ENCODE measurements around the gene OR2M4.
"Not testable (repeated sequence)": the region's sequence is repeated elsewhere in the genome, so short reads cannot be mapped to it uniquely, and the experiment has no call there.

The OR2M4 gene, protein sequence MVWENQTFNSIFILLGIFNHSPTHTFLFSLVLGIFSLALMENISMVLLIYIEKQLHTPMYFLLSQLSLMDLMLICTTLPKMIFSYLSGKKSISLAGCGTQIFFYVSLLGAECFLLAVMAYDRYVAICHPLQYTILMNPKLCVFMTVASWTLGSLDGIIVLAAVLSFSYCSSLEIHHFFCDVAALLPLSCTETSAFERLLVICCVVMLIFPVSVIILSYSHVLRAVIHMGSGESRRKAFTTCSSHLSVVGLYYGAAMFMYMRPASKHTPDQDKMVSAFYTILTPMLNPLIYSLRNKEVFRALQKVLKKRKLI

DNA sequence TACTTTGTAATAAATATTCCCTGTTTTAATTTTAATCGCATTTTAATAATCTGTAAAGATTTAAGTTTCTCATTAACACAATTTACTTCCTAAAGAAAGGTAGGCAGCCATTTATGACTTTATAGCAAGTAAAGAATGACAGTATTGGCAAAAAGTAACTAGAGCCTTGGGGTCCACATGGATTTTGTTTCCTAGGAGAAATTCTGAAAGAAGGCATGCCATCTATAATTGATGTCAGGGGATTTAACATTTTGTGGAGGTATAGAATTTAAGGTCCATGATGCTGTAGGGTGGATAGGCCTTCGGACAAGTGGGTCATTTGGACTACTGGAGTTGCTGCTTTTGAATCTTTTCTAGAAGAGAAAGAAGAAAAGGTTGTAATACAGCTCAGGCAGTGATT lies at the start of gene OR2M4:
TSS of gene OR2M4 (plus strand) at position 301 of the 400 bp plus-strand sequence. CDS start 7,512 bp downstream, outside the sequence.
- DNase-seq (ENCODE audit: low read depth): no peak

DNA sequence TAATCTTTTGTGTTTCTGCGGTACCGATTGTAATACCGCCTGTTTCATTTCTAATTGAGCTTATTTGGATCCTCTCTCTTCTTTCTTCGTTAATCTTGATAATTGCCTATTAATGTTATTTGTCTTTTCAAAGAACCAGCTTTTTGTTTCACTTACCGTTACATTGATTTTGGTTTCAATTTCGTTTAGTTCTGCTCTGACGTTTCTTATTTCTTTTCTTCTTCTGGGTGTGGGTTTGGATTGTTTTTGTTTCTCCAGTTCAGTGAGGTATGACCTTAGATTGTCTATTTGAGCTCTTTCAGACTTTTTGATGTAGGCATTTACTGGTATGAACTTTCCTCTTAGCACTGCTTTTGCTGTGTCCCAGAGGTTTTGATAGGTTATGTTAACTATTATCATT lies 47.2 kb upstream of the OR2M4 start:
- no peak for DNase-seq (ENCODE audit: low read depth)

DNA sequence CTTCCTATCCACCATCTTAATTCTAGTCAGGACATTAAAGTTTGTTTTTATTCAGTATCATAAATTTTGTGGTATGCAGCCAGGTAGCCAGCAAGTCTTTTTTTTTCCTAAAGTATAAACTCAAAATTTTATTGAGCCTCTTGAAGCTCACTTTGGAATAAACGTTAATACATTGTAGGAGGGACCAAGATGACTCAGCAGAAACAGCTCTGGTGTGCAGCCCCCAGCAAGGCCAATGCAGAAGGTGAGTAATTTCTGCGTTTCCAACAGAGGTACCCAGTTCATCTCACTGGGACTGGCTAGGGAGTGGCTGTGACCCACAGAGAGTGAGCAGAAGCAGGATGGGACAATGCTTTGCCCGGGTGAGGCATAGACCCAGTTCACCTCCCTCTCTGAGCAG lies 43.9 kb upstream of the OR2M4 start:
- no peak for DNase-seq (ENCODE audit: low read depth)

DNA sequence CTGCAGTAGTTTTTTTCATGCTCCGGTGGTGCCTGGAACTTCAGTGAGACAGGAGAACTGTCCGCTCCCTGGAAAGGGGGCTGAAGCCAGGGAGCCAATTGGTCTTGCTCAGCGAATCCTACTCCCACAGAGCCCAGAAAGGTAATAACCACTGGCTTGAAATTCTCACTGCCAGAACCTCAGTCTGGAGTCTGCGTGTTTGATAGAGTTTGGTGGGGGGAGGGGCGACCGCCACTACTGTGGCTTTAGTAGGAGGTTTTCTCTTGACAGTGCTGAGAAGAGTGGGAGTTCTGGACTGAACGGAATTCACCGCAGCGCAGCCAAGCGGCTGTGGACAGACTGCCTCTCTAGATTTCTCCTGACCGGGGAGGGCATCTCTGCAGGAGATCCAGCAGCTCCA lies 42.2 kb upstream of the OR2M4 start:
- DNase-seq (ENCODE audit: low read depth): no peak

DNA sequence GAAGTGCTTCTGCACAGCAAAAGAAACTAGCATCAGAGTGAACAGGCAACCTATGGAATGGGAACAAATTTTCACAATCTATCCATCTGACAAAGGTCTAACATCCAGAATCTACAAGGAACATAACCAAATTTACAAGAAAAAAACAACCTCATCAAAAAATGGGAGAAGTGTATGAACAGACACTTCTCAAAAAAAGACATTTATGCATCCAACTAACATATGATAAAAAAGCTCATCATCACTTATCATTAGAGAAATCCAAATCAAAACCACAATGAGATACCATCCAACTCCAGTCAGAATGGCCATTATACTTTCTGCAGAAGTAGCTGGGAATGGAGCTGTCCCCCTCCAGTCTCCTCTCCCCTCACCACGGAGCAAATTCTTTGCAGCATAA lies 37.1 kb upstream of the OR2M4 start:
- DNase-seq (ENCODE audit: low read depth): no peak

DNA sequence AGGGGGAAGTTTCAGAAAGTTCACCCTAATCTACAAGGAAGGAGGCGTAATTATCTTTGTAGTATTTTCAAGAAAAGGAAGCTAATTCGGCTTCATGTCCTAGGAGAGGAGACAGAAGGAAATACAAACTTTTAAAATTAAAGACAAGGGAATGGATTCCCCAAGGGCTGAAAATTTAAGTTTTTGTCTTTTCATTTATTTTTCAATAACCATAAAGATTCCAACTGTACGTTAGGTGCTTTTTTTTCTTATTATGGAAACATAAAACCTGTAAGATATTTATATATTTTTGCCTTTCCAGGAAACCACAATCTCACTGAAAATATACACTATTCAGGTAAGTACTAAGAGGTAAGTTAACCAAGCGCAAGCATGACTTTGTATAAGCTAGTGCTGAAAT lies 34.3 kb upstream of the OR2M4 start, which contains the start of gene OR2M3:
TSS of gene OR2M3 (plus strand) at position 301 of the 400 bp plus-strand sequence. CDS start 5,803 bp downstream, outside the sequence.
- no peak for DNase-seq (ENCODE audit: low read depth)

DNA sequence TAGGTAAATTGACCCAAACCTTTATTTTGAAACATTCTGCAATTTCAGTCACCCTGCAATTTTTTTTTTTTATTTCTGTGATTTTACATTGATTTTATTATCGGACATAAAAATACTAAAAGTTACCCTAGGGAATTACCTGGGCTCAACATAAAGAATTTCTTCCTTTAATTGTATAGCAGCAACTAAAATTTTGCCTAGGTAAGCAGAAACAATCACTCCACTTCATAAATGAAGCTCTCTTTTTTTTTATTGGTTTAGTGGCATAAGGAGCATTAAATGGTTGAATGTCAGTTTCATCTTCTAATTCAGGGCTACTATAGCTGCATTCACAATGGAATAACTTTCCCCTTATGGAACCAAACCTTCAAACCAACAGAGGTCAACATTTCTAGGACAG lies 15.3 kb upstream of the OR2M4 start:
- no peak for DNase-seq (ENCODE audit: low read depth)

DNA sequence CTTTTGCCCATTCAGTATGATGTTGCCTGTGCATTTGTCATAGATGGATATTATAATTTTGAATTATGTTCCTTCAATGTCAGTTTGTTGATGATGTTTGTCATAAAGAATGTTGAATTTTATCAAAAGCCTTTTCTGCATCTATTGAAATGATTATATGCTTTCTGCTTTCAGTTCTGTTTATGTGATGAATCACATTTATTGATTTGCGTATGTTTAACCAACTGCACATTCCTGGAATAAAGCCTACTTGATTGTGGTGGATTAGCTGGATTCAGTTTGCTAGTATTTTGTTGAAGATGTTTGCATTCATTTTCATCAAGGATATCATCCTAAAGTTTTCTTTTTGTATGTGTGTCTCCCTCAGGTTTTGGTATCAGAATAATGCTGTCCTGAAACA lies 5.7 kb upstream of the OR2M4 start:
- no peak for DNase-seq (ENCODE audit: low read depth)

DNA sequence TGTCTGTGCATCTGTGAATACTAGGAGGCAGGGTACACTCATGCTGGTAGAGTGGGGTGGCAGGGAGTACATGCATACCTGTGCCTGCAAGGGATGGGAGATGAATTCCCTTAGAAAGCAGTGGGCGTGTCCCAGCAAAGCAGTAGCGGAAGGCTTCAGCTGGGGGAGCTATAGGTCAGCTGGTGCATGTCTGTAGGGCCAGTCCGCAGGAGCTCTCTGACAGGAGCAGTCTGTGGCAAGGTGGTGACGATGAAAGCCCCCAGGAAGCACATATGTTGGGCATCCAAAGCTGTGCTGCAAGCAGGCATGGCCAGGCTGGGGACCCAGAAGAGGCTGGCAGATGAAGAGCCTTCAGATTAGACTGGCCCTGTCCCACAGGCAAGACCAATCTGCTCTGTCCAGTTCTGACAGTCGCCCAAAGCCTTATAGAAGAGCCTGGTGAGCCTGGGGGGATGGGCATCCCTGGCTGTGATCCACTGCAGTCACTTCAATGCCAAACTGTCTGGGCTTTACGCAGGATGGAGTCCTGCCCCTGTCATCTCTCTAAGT lies 1.8 kb upstream of the OR2M4 start:
- DNase-seq (ENCODE audit: low read depth): no peak

DNA sequence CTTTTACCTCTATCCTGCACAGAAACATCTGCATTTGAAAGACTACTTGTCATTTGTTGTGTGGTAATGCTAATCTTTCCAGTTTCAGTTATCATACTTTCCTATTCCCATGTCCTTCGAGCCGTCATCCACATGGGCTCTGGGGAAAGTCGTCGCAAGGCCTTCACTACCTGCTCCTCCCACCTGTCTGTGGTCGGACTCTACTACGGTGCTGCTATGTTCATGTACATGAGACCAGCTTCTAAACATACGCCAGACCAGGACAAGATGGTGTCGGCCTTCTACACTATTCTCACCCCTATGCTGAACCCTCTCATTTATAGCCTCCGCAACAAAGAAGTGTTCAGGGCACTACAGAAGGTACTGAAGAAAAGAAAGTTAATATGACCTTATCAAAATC lies 8.3 kb downstream of the OR2M4 start:
- DNase-seq (ENCODE audit: low read depth): no peak

DNA sequence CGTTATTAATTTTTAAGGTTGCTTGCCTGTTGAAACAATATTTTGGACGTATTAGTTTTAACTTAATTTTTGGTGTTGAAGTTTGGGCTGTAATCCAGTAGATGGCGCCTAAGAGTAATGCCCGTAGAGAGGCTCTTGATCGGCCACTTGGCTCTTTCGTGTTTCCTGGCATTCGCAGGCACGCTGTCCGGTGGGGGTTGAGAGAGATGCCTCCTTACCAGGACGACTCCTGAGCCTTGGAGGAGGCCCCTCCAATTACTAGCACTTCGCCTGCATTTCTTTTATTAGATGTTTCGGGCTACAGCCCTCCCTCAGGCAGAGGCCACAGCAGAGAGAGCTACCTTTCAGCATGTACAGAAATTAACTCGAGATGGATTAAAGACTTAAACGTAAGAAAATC lies 12.0 kb downstream of the OR2M4 start:
- no peak for DNase-seq (ENCODE audit: low read depth)

DNA sequence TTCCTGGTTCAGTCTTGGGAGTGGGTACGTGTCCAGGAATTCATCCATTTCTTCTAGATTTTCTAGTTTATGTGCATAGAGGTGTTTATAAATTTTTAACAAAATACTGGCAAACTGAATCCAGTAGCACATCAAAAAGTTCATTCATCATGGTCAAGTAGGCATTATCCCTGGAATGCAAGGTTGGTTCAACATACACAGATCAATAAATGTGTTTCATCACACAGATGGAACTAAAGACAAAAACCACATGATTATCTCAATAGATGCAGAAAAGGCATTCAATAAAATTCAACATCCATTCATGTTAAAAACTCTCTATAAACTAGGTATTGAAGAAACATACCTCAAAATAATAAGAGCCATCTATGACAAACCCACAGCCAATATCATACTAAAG lies 28.1 kb downstream of the OR2M4 start:
- DNase-seq (ENCODE audit: low read depth): not testable (repeated sequence)

DNA sequence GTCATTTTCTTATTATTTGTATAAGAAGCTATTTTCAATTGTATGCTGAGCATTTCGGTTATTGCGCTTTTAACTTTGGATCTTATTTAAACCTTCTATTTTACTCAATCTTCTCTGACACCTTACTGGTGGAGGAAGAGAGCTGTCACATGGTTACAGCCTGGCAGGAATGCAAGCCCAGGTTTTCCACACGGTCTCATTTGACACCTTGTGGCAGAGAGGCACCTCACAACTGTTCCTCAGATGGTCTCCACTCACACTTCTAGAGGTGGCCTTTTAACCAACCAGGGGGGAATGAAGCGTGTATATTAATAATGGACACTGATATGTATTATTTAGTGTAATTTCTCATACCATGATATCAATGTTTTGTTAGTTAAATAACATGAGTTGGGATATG lies 37.0 kb downstream of the OR2M4 start:
- no peak for DNase-seq (ENCODE audit: low read depth)

DNA sequence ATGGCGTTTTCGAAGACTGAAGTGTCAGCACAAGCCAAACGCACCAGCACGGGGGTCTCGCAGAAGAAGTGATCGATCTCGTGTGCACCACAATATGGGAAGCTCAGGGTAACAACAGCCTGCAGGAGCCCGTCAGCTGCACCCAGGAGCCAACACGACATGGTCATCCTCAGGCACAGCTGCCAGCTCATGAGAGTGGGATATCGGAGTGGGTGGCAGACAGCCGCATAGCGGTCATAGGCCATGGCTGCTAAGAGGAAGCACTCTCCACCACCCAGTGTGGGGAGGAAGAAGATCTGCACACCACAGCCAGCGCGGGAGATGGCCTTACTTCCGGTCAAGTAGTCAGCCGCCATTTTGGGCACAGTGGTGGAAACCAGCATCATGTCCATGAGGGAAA lies 42.0 kb downstream of the OR2M4 start:
- not testable (repeated sequence) for DNase-seq (ENCODE audit: low read depth)

DNA sequence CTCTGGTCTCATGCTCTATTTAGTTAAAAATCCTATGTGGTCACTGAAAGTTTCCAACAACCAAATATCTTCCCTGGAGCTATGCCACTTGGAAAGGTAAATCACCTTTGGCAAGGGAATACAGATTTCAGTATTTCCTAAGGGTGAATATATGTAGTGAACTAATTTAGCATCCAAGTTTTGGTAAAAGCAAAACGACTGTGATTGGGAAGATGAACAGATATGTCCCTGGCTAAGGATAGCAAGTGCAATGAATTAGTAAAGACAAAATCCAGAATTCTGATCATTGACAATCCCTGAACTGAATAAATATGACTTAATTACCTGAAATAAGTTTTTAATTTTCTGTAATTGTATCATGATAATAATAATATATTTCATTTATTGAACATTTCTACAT lies 46.7 kb downstream of the OR2M4 start, which contains the start of gene OR2T33:
TSS of gene OR2T33 (minus strand) at position 101 of the 400 bp plus-strand sequence. CDS start 4,162 bp downstream, outside the sequence.
- DNase-seq (ENCODE audit: low read depth): no peak

DNA sequence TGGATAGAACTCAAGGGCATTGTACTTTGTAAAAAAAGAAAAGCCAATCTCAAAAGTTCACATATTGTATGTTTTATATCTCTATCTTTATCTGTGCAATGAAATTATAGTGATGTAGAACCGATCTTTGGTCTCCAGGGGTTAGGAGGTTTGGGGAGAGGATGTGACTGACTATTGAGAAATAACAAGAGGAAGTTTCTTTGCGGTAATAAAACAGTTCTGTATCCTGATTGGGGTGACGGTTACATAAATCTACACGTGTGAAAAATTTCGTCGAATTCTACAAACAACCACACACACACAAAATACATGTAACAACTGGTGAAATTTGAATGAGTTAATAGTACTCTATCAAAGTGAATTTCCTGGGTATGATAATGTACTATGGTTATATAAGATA lies 57.2 kb downstream of the OR2M4 start:
- DNase-seq (ENCODE audit: low read depth): no peak
